GM18517 (cell line): ENCODE results near the gene GLB1L.
A peak's percentile ranks its signal among the peaks of the same experiment; 100 is the strongest.

Experiments used
- ATAC-seq: cut with Tn5 transposase; IDR thresholded peaks from one replicate; pipeline ENCODE4 v1.9.1; 2021; ENCODE audit warnings: mild to moderate bottlenecking, moderate library complexity; ENCODE audit not compliant: unreplicated experiment

The GLB1L gene

GRCh38 chr2:219253753-219254589 is 8.7 kb upstream of the GLB1L start, which contains the start of gene TUBA4A:
TUBA4A (minus strand) TSS chr2:219253918; CDS start chr2:219253858, 60 bp downstream.
- peak; percentile 29 for ATAC-seq

- peak; percentile 10 for ATAC-seq
Measured at GRCh38 chr2:219252900-219253752, 7.9 kb upstream of the GLB1L start, which contains the start of gene TUBA4B. TUBA4B (plus strand) TSS chr2:219253243; CDS start chr2:219253408, 165 bp downstream.

- ATAC-seq, result no peak
Measured at GRCh38 chr2:219252570-219252899, 7.3 kb upstream of the GLB1L start.

GRCh38 chr2:219252084-219252483 is 6.8 kb upstream of the GLB1L start:
- no peak for ATAC-seq

- no peak for ATAC-seq
Measured at GRCh38 chr2:219251656-219252055, 6.4 kb upstream of the GLB1L start.

GRCh38 chr2:219250049-219250781 is 5.0 kb upstream of the GLB1L start:
- ATAC-seq, result no peak

GRCh38 chr2:219249203-219249980 is 4.1 kb upstream of the GLB1L start:
- ATAC-seq, result peak; percentile 52

GRCh38 chr2:219248845-219249202 is 3.6 kb upstream of the GLB1L start:
- no peak for ATAC-seq

- no peak for ATAC-seq
Measured at GRCh38 chr2:219247678-219248642, 2.7 kb upstream of the GLB1L start.

GRCh38 chr2:219246559-219246958 is 1.3 kb upstream of the GLB1L start:
- no peak for ATAC-seq

- no peak for ATAC-seq
Measured at GRCh38 chr2:219245899-219246230, 621 bp upstream of the GLB1L start.

- no peak for ATAC-seq
Measured at GRCh38 chr2:219244789-219245147, 476 bp downstream of the GLB1L start.

- no peak for ATAC-seq
Measured at GRCh38 chr2:219243291-219243761, 1.9 kb downstream of the GLB1L start.

- no peak for ATAC-seq
Measured at GRCh38 chr2:219234331-219234730, 10.9 kb downstream of the GLB1L start.

GRCh38 chr2:219230059-219230540 is 15.1 kb downstream of the GLB1L start:
- ATAC-seq, result peak; percentile 13

GRCh38 chr2:219229305-219230058 is 15.8 kb downstream of the GLB1L start, which contains the start of the genes ANKZF1 and ATG9A:
ANKZF1 (plus strand) TSS chr2:219229806; CDS start chr2:219230258, 452 bp downstream.
ATG9A (minus strand) TSS chr2:219229636; CDS start chr2:219228024, 1,612 bp downstream.
- peak; percentile 93 for ATAC-seq

- peak; percentile 3 for ATAC-seq
Measured at GRCh38 chr2:219228911-219229304, 16.3 kb downstream of the GLB1L start.
